HG02759 (cell line): ENCODE results near the gene FBXL20.
"Not testable (repeated sequence)": the region's sequence is repeated elsewhere in the genome, so short reads cannot be mapped to it uniquely, and the experiment has no call there.

ENCODE experiments used
- ATAC-seq: cut with Tn5 transposase; IDR thresholded peaks from one replicate; pipeline ENCODE4 v1.9.1; 2021; ENCODE audit warnings: mild to moderate bottlenecking, moderate library complexity; ENCODE audit not compliant: unreplicated experiment

The FBXL20 gene

GRCh38 chr17:39334008-39334744, 67.2 kb downstream of the FBXL20 start:
- ATAC-seq: not testable (repeated sequence)

GRCh38 chr17:39332092-39332491, 69.3 kb downstream of the FBXL20 start:
- ATAC-seq: no peak

- ATAC-seq: no peak
Measured at GRCh38 chr17:39328815-39329214, 72.6 kb downstream of the FBXL20 start.

- ATAC-seq: no peak
Measured at GRCh38 chr17:39327109-39327508, 74.3 kb downstream of the FBXL20 start.

GRCh38 chr17:39325528-39326240, 75.7 kb downstream of the FBXL20 start:
- ATAC-seq: no peak

GRCh38 chr17:39318636-39319035, 82.8 kb downstream of the FBXL20 start:
- no peak for ATAC-seq

- ATAC-seq: no peak
Measured at GRCh38 chr17:39306509-39307212, 94.8 kb downstream of the FBXL20 start.

GRCh38 chr17:39305978-39306377, 95.4 kb downstream of the FBXL20 start:
- ATAC-seq: no peak

GRCh38 chr17:39304188-39304587, 97.2 kb downstream of the FBXL20 start:
- no peak for ATAC-seq

- ATAC-seq: no peak
Measured at GRCh38 chr17:39294060-39294459, 107.4 kb downstream of the FBXL20 start.

- ATAC-seq: not testable (repeated sequence)
Measured at GRCh38 chr17:39292546-39292945, 108.9 kb downstream of the FBXL20 start.

- not testable (repeated sequence) for ATAC-seq
Measured at GRCh38 chr17:39286513-39286912, 114.9 kb downstream of the FBXL20 start.

- ATAC-seq: no peak
Measured at GRCh38 chr17:39284685-39285084, 116.7 kb downstream of the FBXL20 start.

GRCh38 chr17:39283896-39284295, 117.5 kb downstream of the FBXL20 start:
- ATAC-seq: no peak

GRCh38 chr17:39283098-39283497, 118.3 kb downstream of the FBXL20 start:
- ATAC-seq: no peak

GRCh38 chr17:39281806-39282205, 119.6 kb downstream of the FBXL20 start:
- no peak for ATAC-seq

- not testable (repeated sequence) for ATAC-seq
Measured at GRCh38 chr17:39278246-39278645, 123.2 kb downstream of the FBXL20 start.

- no peak for ATAC-seq
Measured at GRCh38 chr17:39277110-39277509, 124.3 kb downstream of the FBXL20 start.

- no peak for ATAC-seq
Measured at GRCh38 chr17:39276113-39276512, 125.3 kb downstream of the FBXL20 start.

GRCh38 chr17:39271546-39271945, 129.9 kb downstream of the FBXL20 start:
- ATAC-seq: no peak

- no peak for ATAC-seq
Measured at GRCh38 chr17:39270923-39271322, 130.5 kb downstream of the FBXL20 start.

GRCh38 chr17:39264119-39264518, 137.3 kb downstream of the FBXL20 start:
- ATAC-seq: no peak
